Stimulated activated CD8-positive, alpha-beta memory T cell treated with anti-CD3 and anti-CD28 coated beads, Interleukin-2, amount 100 ng/mL, for 1 hour (primary cell): ENCODE data around the gene ZNF383.
"Not testable (repeated sequence)": the region's sequence is repeated elsewhere in the genome, so short reads cannot be mapped to it uniquely, and the experiment has no call there.

ENCODE experiments used
- DNase-seq, 2 donors: peaks; one replicate each; pipeline ENCODE4 v3.0.0-alpha.2; 2020; ENCODE audit warnings: low read depth in 2 of 2

The ZNF383 gene

GRCh38 chr19:37292998-37293939 lies 75.3 kb downstream of the ZNF383 start:
- DNase-seq: not testable (repeated sequence)

GRCh38 chr19:37294246-37294645 lies 76.2 kb downstream of the ZNF383 start:
- peak in 1 of 2 donors; percentile 36 for DNase-seq
